Karpas-422 (cell line): ENCODE measurements around the gene UST. TPM values are rescaled to one million over a fixed set of nuclear protein-coding genes. Genes with fewer than 3 reads are reported as not detected.
"Not testable (repeated sequence)": the region's sequence is repeated elsewhere in the genome, so short reads cannot be mapped to it uniquely, and the experiment has no call there.

Source experiments
- DNase-seq: peaks from one replicate; pipeline ENCODE4 v3.0.0-alpha.2; 2015
- H2AFZ ChIP-seq: fragments of 200-600 bp; sonication (generic); 2 replicates; pipeline ENCODE4 v1.6.1; 2014; ENCODE audit warnings: antibody characterized with exemption, low read length, mixed read lengths
- H3K27ac ChIP-seq: fragments of 200-600 bp; sonication (generic); 2 replicates; pipeline ENCODE4 v1.5.1; 2014; ENCODE audit warnings: mild to moderate bottlenecking, low read length, moderate library complexity
- H3K27me3 ChIP-seq: fragments of 200-600 bp; sonication (generic); 2 replicates; pipeline ENCODE4 v1.6.1; 2014; ENCODE audit warnings: low read length, mixed read lengths
- H3K36me3 ChIP-seq: fragments of 200-600 bp; sonication (generic); 2 replicates; pipeline ENCODE4 v1.6.1; 2014; ENCODE audit warnings: low read length, mixed read lengths; ENCODE audit not compliant: insufficient read depth
- H3K4me1 ChIP-seq: fragments of 200-600 bp; sonication (generic); 2 replicates; pipeline ENCODE4 v1.6.1; 2014; ENCODE audit warnings: mild to moderate bottlenecking, low read length, mixed read lengths
- H3K4me2 ChIP-seq: fragments of 200-600 bp; sonication (generic); 2 replicates; pipeline ENCODE4 v1.6.1; 2014; ENCODE audit warnings: low read length, low read depth, mild to moderate bottlenecking; ENCODE audit not compliant: poor library complexity, severe bottlenecking
- H3K4me3 ChIP-seq: fragments of 200-600 bp; sonication (generic); 2 replicates; pipeline ENCODE4 v1.5.1; 2014; ENCODE audit warnings: mild to moderate bottlenecking, antibody characterized with exemption, low read length, mixed read lengths
- H3K79me2 ChIP-seq: fragments of 200-600 bp; sonication (generic); 2 replicates; pipeline ENCODE4 v1.6.1; 2014; ENCODE audit warnings: mild to moderate bottlenecking, low read length, mixed read lengths
- H3K9ac ChIP-seq: fragments of 200-600 bp; sonication (generic); 2 replicates; pipeline ENCODE4 v1.6.0; 2014; ENCODE audit warnings: low read length
- H3K9me2 ChIP-seq: fragments of 200-600 bp; sonication (generic), shearing (Covaris generic); replicated peaks from 2 replicates; pipeline ENCODE4 v1.6.0; 2014; ENCODE audit warnings: mild to moderate bottlenecking, low read length, moderate library complexity; ENCODE audit not compliant: insufficient read depth
- H3K9me3 ChIP-seq: fragments of 300-700, 200-600 bp; sonication (generic); 2 replicates; pipeline ENCODE4 v1.6.1; 2014; ENCODE audit warnings: low read length, mixed read lengths
- H4K20me1 ChIP-seq: fragments of 200-600 bp; sonication (generic); 2 replicates; pipeline ENCODE4 v1.6.1; 2014; ENCODE audit warnings: mild to moderate bottlenecking, antibody characterized with exemption, low read length, low read depth; ENCODE audit not compliant: insufficient read depth
- total RNA-seq: library from RNA; depleted of rRNA; stranded (reverse); fragments of >200 nt; shearing (Covaris generic); gene quantifications from 2 replicates; pipeline ENCODE4 v1.2.3, GENCODE V29; 2014; ENCODE audit warnings: low replicate concordance

Gene UST
- total RNA-seq, 1 experiment from 2014 or later = 0.15 TPM

DNA sequence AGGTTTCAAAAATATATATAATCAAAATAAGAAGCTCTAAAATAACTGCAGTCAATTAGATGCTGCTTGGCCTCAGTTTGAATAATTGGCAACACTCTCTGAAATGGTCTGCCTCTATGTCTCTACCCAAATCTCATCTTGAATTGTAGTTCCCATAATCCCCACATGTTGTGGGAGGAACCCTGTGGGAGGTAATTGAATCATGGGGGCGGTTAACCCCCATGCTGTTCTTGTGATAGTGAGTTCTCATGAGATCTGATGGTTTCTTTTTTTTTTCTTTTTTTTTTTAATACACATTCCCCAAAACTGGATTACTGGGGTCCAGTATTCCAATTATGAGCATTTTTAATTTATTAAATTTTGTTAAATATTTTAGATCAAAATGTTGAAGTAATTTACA lies 8.5 kb downstream of the UST start:
- H3K4me1 ChIP-seq = peaks cover 16% of the 10 kb centered on the region
- H3K9me2 ChIP-seq, H3K27me3 ChIP-seq, H2AFZ ChIP-seq, DNase-seq, H3K79me2 ChIP-seq, H3K9ac ChIP-seq, H4K20me1 ChIP-seq, H3K9me3 ChIP-seq, H3K36me3 ChIP-seq, H3K27ac ChIP-seq, H3K4me2 ChIP-seq, H3K4me3 ChIP-seq: not testable (repeated sequence)

DNA sequence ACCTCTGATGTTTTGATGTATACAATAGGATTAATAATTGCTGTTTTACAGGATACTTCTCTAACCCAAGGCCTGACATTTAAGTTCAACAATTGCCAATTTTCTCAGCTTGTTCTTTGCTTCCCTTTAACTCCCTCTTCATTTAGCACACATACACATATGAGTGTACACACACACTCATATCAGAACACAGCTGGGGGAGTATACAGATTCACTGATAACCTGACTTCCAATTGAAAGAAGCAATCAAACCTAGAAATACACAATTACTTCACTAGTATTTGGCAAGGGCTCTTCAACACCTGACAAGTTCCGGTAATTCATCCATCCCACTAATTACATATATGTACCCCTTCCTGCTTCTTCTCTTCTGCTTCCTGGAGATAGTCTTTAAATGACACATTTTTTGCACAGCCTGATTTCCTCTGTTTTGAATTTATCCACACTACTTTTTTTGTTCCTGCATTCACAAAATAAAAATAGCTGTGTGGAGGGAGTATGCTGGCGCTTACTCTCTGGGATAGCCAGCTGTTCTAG lies 11.2 kb downstream of the UST start:
- Histone ChIP-seq H3K79me2 (no peaks in the 10 kb centered on the region), H3K9me3 (no peaks in the 10 kb centered on the region), H3K4me3 (no peak overlapping the region), H4K20me1 (no peaks in the 10 kb centered on the region), H3K9me2 (no peaks in the 10 kb centered on the region), H3K4me2 (peak overlapping the region; percentile 24), H3K36me3 (no peaks in the 10 kb centered on the region), H3K9ac (no peak overlapping the region), H3K27ac (no peak overlapping the region), H2AFZ (no peak overlapping the region), H3K27me3 (peaks cover 2% of the 10 kb centered on the region; the same call in 1 of the 2 replicates), H3K4me1 (peaks cover 27% of the 10 kb centered on the region)
- DNase-seq = no peak

DNA sequence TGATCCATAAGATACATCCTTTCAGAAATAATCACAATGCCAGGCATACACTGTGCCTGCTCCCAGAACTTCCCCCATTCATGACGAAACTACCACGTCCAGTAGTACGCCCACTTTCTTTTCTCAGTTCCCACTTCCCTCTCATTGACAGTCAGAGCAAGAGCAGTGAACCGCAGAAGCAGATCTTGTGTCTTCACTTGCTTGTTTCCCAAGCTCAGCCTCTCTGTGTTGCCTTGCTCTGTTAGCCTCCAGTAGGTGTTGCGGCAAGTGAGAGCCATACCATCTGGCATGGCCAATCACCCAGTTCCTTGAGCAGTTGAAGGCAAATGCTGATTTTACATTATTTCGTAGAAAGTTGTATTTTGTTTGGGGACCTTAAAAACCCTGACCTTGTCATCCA lies 11.7 kb downstream of the UST start:
- peak; percentile 66 for DNase-seq
- H4K20me1 ChIP-seq = no peaks in the 10 kb centered on the region
- H3K4me1 ChIP-seq = peaks cover 27% of the 10 kb centered on the region
- no peaks in the 10 kb centered on the region for H3K79me2 ChIP-seq
- no peak overlapping the region for H3K4me3 ChIP-seq
- no peaks in the 10 kb centered on the region for H3K9me3 ChIP-seq
- peak overlapping the region; percentile 24 for H3K4me2 ChIP-seq
- no peak overlapping the region for H2AFZ ChIP-seq
- H3K9me2 ChIP-seq = no peaks in the 10 kb centered on the region
- no peak overlapping the region for H3K27ac ChIP-seq
- no peak overlapping the region for H3K9ac ChIP-seq
- no peaks in the 10 kb centered on the region for H3K36me3 ChIP-seq
- H3K27me3 ChIP-seq = peaks cover 2% of the 10 kb centered on the region; the same call in 1 of the 2 replicates

DNA sequence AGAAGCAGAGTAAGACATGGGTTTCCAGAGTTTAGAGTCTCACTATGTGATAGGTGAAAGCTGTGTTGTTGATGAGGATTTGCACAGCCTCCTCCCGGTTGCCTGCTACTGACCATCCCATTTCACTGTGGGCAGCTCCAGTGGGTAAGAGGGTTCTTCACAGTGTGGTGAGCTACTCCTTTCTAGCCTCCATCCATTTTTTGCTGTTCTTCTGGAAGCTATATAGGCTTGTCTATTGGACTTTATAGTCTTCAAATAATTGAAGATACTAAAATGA lies 13.4 kb downstream of the UST start:
- Histone ChIP-seq H3K27ac (no peak overlapping the region), H3K9ac (no peak overlapping the region), H2AFZ (no peak overlapping the region), H3K9me3 (no peaks in the 10 kb centered on the region), H3K9me2 (no peaks in the 10 kb centered on the region), H3K4me1 (peaks cover 27% of the 10 kb centered on the region), H3K27me3 (peaks cover 2% of the 10 kb centered on the region; the same call in 1 of the 2 replicates), H4K20me1 (no peaks in the 10 kb centered on the region), H3K79me2 (no peaks in the 10 kb centered on the region), H3K4me3 (no peak overlapping the region), H3K36me3 (no peaks in the 10 kb centered on the region), H3K4me2 (no peak overlapping the region)
- DNase-seq = no peak

DNA sequence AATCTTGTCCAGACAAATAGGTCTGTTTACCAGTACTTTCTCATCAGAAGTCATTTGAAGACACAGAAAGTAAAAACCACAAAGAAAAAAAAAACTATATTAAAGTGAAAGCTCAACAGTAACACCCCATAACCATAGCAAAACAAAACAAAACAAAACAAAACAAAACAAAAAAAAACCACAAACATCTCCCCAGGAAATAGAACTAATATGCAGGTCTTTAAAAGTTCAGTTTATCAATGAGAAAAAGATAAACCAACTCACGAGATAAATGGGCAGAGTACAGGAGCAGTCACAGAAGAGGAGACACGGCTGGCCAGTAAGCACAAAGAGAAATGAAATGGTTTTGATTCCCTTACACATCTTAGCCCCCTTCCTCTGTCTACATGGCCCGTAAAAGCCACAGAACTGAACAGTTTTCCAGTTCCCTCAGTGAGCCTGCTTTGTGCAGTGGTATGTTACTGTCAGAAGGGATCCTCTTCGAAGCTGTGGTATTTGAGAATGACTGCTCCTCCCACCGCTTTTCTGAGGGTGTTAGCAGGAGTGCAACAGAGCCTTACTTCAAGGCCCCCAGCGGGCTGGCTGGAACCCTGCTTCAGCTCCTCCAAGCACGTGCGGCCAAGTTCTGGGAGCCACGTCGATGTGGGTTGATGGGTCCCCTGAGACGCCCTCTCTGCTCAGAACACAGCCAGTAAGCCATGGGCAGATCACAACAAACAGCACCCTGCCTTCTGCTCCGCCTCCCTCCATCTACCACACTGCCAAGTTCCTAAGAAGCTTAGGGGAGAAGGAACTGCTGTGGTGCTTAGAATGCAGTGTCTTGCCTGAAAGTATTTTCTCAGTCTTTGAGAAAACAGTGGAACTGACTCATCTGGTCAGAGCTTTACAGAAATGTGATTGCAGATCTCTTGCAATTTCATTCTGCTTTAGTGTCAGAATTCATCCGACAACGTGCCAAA lies 14.0 kb downstream of the UST start:
- Histone ChIP-seq H4K20me1 (no peaks in the 10 kb centered on the region), H3K36me3 (no peaks in the 10 kb centered on the region), H3K27me3 (peaks cover 2% of the 10 kb centered on the region; the same call in 1 of the 2 replicates), H3K4me1 (peaks cover 27% of the 10 kb centered on the region), H3K9me2 (no peaks in the 10 kb centered on the region), H3K79me2 (no peaks in the 10 kb centered on the region), H3K27ac (no peak overlapping the region), H3K9ac (no peak overlapping the region), H2AFZ (no peak overlapping the region), H3K4me3 (no peak overlapping the region), H3K9me3 (no peaks in the 10 kb centered on the region), H3K4me2 (peak overlapping the region; percentile 20)
- DNase-seq = peak; percentile 64

DNA sequence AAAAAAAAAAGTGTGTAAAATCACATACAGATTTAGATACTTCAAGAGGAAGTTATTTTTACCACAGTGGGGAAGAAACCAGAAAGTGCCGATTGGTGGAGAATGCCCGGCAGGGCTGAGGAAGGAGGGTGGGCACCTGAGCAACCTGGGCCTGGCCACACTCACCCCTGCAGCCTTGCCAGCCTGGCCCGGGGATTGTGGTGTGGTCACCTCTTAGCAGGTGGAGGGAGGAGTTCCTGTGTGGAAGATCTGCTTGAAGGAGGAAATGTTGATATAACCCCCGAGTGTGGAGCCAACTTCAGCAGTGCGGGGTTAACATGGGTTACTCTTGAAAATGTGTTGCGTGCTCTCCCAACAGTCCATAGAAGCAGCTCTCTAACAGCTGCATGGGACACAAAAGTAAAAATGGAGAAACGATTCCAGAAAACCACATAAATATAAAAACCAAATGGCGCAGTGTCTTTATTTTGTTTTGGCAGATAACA lies 14.7 kb downstream of the UST start:
- Histone ChIP-seq H3K4me2 (no peak overlapping the region), H3K36me3 (no peaks in the 10 kb centered on the region), H3K9me3 (no peaks in the 10 kb centered on the region), H4K20me1 (no peaks in the 10 kb centered on the region), H3K27ac (no peak overlapping the region), H3K4me1 (peaks cover 27% of the 10 kb centered on the region), H3K79me2 (no peaks in the 10 kb centered on the region), H3K9me2 (no peaks in the 10 kb centered on the region), H2AFZ (no peak overlapping the region), H3K9ac (no peak overlapping the region), H3K4me3 (no peak overlapping the region), H3K27me3 (peaks cover 2% of the 10 kb centered on the region; the same call in 1 of the 2 replicates)
- no peak for DNase-seq

DNA sequence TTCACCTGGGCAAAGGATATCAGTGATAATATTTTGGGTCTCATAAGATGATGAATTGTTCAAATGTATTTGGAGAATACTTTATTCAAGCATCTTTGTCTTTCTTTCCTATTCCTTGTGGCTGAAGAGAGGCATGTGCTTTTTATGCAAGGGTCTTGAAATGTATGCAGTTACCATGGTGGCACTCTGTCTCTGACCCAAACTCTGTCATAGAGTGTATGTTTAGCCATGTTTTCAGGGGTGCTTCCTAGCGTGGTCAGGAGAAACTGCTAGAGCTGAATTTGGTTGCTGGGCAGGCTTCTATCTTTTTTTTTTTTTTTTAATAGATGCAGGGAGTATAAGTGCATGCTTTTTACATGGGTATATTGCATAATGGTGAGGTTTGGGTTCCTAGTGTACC lies 15.4 kb downstream of the UST start:
- no peak for DNase-seq
- H3K79me2 ChIP-seq = no peaks in the 10 kb centered on the region
- peaks cover 27% of the 10 kb centered on the region for H3K4me1 ChIP-seq
- H3K27me3 ChIP-seq = peaks cover 2% of the 10 kb centered on the region; the same call in 1 of the 2 replicates
- no peaks in the 10 kb centered on the region for H3K9me2 ChIP-seq
- no peaks in the 10 kb centered on the region for H3K9me3 ChIP-seq
- no peak overlapping the region for H3K4me2 ChIP-seq
- H4K20me1 ChIP-seq = no peaks in the 10 kb centered on the region
- H3K4me3 ChIP-seq = no peak overlapping the region
- no peaks in the 10 kb centered on the region for H3K36me3 ChIP-seq
- no peak overlapping the region for H3K27ac ChIP-seq
- H3K9ac ChIP-seq = no peak overlapping the region
- H2AFZ ChIP-seq = no peak overlapping the region

DNA sequence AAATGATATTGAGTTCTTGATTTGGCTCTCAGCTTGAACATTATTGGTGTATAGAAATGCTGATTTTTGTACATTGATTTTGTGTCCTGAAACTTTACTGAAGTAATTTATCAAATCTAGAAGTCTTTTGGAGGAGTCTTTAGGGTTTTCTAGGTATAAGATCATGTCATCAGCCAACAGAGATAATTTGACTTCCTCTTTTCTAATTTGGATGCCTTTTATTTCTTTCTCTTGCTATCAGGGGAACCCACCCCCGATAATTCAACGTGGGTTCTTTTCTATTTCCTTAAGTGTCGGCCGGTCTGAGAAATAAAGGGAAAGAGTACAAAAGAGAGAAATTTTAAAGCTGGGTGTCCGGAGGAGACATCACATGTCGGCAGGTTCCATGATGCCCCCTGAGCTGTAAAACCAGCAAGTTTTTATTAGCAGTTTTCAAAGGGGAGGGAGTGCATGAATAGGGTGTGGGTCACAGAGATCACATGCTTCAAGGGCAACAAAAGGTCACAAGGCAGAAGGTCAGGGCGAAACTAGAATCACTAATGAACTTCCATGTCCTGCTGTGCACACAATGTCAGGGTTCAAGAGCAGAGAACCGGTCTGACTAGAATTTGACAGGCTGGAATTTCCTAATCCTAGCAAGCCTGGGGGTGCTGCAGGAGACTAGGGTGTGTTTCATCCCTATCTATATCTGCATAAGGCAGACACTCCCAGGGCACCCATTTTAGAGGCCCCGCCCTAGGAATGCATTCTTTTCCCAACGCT lies 17.6 kb downstream of the UST start:
- not testable (repeated sequence) for H3K27me3 ChIP-seq, DNase-seq, H3K79me2 ChIP-seq, H3K36me3 ChIP-seq, H3K27ac ChIP-seq, H3K4me2 ChIP-seq, H3K9ac ChIP-seq, H3K9me2 ChIP-seq, H4K20me1 ChIP-seq, H2AFZ ChIP-seq, H3K9me3 ChIP-seq, H3K4me3 ChIP-seq
- H3K4me1 ChIP-seq = peaks cover 18% of the 10 kb centered on the region
